Measurements from ENCODE around the gene TBATA. TPM values are rescaled to one million over a fixed set of nuclear protein-coding genes. Genes with fewer than 3 reads are reported as not detected.

Gene TBATA
- total RNA-seq, 5 donors from 2014 or later (not counting 1 experiment from before 2014, with no cell fraction given) = not detected

DNA sequence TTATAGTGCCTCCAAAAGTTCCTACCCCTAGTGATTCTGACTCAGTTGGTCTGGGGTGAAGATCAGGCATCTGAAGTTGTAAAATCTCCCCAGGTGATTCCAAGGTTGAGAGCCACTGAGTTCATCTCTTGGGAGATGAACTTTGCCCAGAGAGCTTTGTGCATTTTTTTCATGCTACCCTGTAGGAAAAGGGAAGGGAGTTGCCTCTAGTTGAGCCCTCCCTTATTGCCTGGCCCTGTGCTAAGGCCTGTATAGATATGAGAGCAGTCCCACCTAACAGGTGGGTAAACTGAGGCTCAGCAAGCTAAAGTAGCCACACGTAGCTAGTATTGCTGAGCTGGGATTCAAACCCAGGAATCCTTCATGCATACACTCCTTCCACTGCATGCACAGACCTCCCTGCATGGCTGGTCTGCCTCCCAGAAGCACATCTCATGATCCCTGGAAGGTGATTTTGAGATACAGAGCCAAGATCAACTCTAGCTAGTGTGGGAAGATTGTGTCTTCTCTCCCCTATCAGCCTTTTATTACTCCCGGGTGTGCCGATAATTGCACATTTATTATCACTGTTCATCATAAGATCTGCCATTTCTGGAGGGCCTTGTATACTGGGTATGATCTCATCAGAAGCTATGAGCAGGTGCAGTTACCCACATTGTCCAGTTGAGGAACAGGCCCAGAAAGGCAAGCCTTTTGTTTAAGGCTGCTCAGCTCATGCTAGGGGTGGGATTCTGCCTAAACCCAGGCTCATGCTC is 47.0 kb downstream of the TBATA start:
- Histone ChIP-seq H3K27me3 (replicated peaks in 1 of 2; ENCODE audit: control insufficient read depth in 2 of 2, extremely low read depth in 1 of 2, insufficient read depth in 2 of 2, low read length in 1 of 2) (peaks cover 0 to 2% of the 10 kb centered on the region in 2 experiments), H3K4me1 (ENCODE audit: control insufficient read depth in 1 of 2, extremely low read depth in 1 of 2, insufficient read depth in 2 of 2, low read length in 2 of 2) (peaks cover 0 to 2% of the 10 kb centered on the region in 2 experiments), H3K27ac (ENCODE audit: low read length) (no peak overlapping the region), H3K36me3 (ENCODE audit: control insufficient read depth in 2 of 2, extremely low read depth in 1 of 2, insufficient read depth in 1 of 2, low read length in 1 of 2) (no peaks in the 10 kb centered on the region), H3K4me3 (ENCODE audit: control insufficient read depth in 1 of 2, extremely low read depth in 1 of 2, low read length in 1 of 2) (no peak overlapping the region), H3K9me3 (no peaks in the 10 kb centered on the region)
- ChIA-PET CTCF (interaction anchor here in 1 of 2 donors (0.7 kb wide), 1 partner anchor 14 kb away, joined by 7 read pairs; no protein-coding TSS in a partner anchor), POLR2A (no interaction called here)
- no peak for DNase-seq
- no peaks in the 10 kb centered on the region for H3K9me3 Mint-ChIP-seq
- no peak overlapping the region for H3K27ac Mint-ChIP-seq
- H3K4me3 Mint-ChIP-seq = no peak overlapping the region
- ATAC-seq (replicated peaks in 1 of 4) = no peak
- H3K4me1 Mint-ChIP-seq = peaks cover 4 to 8% (median 8%) of the 10 kb centered on the region in 3 donors
- H3K36me3 Mint-ChIP-seq = no peaks in the 10 kb centered on the region
- no CpG with 5 or more reads among the region's 3 CpGs for WGBS (ENCODE audit: insufficient coverage)
- H3K27me3 Mint-ChIP-seq = no peaks in the 10 kb centered on the region

DNA sequence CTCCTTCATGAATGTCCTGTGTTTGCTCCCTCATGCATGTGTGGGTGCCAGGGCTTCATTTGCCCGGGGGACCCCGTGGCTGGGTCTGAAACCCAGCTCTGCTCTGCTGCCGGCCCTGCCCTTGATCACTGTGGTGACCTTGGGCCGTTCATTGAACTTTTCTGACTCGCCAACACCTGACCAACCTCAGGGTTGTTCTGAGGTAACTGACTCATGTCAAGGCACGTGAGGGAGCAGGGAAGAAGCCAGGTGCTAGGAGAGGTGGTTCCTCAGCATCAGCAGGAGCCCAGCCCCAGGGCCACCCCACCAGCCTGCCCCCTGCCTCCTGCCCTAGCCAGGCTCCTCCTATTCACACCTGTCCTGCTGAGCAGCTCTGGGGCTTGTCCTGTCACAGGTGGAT is 47.9 kb downstream of the TBATA start:
- ATAC-seq (replicated peaks in 1 of 4) (no peak), DNase-seq (no peak)
- H3K4me3 Mint-ChIP-seq = no peak overlapping the region
- H3K27me3 Mint-ChIP-seq = no peaks in the 10 kb centered on the region
- Histone ChIP-seq H3K27me3 (replicated peaks in 1 of 2; ENCODE audit: control insufficient read depth in 2 of 2, extremely low read depth in 1 of 2, insufficient read depth in 2 of 2, low read length in 1 of 2) (peaks cover 0 to 2% of the 10 kb centered on the region in 2 experiments), H3K36me3 (ENCODE audit: control insufficient read depth in 2 of 2, extremely low read depth in 1 of 2, insufficient read depth in 1 of 2, low read length in 1 of 2) (no peaks in the 10 kb centered on the region), H3K9me3 (no peaks in the 10 kb centered on the region), H3K4me3 (ENCODE audit: control insufficient read depth in 1 of 2, extremely low read depth in 1 of 2, low read length in 1 of 2) (no peak overlapping the region), H3K27ac (ENCODE audit: low read length) (no peak overlapping the region), H3K4me1 (ENCODE audit: control insufficient read depth in 1 of 2, extremely low read depth in 1 of 2, insufficient read depth in 2 of 2, low read length in 2 of 2) (no peaks in the 10 kb centered on the region)
- ChIA-PET POLR2A (no interaction called here), CTCF (no interaction called here)
- no peaks in the 10 kb centered on the region for H3K9me3 Mint-ChIP-seq
- no peak overlapping the region for H3K27ac Mint-ChIP-seq
- no peaks in the 10 kb centered on the region for H3K4me1 Mint-ChIP-seq
- WGBS (ENCODE audit: insufficient coverage) = 74% methylated on average over 5 of the region's 6 CpGs
- H3K36me3 Mint-ChIP-seq = no peaks in the 10 kb centered on the region

DNA sequence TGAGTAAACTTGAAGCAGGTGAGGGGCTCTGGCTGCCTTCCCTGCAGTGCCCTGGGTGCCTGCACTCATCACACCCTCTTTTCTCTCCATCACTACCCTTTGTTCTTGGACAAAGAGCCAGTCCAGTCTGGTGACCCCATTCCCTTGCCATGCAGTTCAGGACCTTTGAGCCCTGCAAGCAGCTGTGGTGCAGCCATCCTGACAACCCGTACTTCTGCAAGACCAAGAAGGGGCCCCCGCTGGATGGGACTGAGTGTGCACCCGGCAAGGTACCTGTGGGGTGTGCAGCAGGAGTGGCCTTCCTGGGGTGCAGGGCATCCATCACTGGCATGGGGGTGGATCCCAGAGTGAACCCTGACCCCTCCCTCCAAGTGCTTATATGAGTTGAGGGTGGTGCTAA is 48.7 kb downstream of the TBATA start:
- POLR2A ChIA-PET = no interaction called here
- no peak overlapping the region for H3K27ac Mint-ChIP-seq

DNA sequence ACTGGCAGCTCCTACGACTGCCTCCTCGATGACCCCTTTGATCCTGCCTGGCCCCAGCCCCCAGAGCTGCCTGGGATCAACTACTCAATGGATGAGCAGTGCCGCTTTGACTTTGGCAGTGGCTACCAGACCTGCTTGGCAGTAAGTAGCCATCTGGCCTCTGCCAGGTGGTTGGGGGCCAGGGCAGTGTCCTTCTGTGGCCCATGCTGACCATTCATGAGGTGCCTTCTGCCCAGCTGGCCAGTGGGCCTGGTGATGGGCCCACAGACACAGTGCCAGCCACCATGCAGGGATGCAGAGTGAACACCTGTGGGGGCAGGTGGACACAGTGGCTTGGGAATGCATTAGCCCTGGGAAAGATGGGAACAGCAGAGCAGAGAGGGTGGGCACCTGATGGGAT is 50.0 kb downstream of the TBATA start:
- no peak overlapping the region for H3K4me3 ChIP-seq (ENCODE audit: control insufficient read depth in 1 of 2, extremely low read depth in 1 of 2, low read length in 1 of 2)
- WGBS (ENCODE audit: insufficient coverage) = 75% methylated on average over 3 of the region's 3 CpGs
- Mint-ChIP-seq H3K27ac (no peak overlapping the region), H3K4me1 (no peaks in the 10 kb centered on the region), H3K9me3 (no peaks in the 10 kb centered on the region), H3K27me3 (no peaks in the 10 kb centered on the region), H3K4me3 (no peak overlapping the region), H3K36me3 (no peaks in the 10 kb centered on the region)
- POLR2A ChIA-PET = no interaction called here
- no peaks in the 10 kb centered on the region for H3K36me3 ChIP-seq (ENCODE audit: control insufficient read depth in 2 of 2, extremely low read depth in 1 of 2, insufficient read depth in 1 of 2, low read length in 1 of 2)
- ATAC-seq (replicated peaks in 1 of 4) = no peak
- H3K27ac ChIP-seq (ENCODE audit: low read length) = no peak overlapping the region
- H3K9me3 ChIP-seq = no peaks in the 10 kb centered on the region
- H3K4me1 ChIP-seq (ENCODE audit: control insufficient read depth in 1 of 2, extremely low read depth in 1 of 2, insufficient read depth in 2 of 2, low read length in 2 of 2) = no peaks in the 10 kb centered on the region
- peaks cover 0 to 2% of the 10 kb centered on the region in 2 experiments for H3K27me3 ChIP-seq (replicated peaks in 1 of 2; ENCODE audit: control insufficient read depth in 2 of 2, extremely low read depth in 1 of 2, insufficient read depth in 2 of 2, low read length in 1 of 2)
- no peak for DNase-seq
- CTCF ChIA-PET = no interaction called here

More for the DNA sequence above, 48.7 kb downstream of the TBATA start:
- Mint-ChIP-seq H3K4me3 (no peak overlapping the region), H3K4me1 (no peaks in the 10 kb centered on the region), H3K27me3 (no peaks in the 10 kb centered on the region), H3K9me3 (no peaks in the 10 kb centered on the region), H3K36me3 (no peaks in the 10 kb centered on the region)
- Histone ChIP-seq H3K27me3 (replicated peaks in 1 of 2; ENCODE audit: control insufficient read depth in 2 of 2, extremely low read depth in 1 of 2, insufficient read depth in 2 of 2, low read length in 1 of 2) (peaks cover 0 to 2% of the 10 kb centered on the region in 2 experiments), H3K4me1 (ENCODE audit: control insufficient read depth in 1 of 2, extremely low read depth in 1 of 2, insufficient read depth in 2 of 2, low read length in 2 of 2) (no peaks in the 10 kb centered on the region), H3K27ac (ENCODE audit: low read length) (no peak overlapping the region), H3K9me3 (no peaks in the 10 kb centered on the region), H3K36me3 (ENCODE audit: control insufficient read depth in 2 of 2, extremely low read depth in 1 of 2, insufficient read depth in 1 of 2, low read length in 1 of 2) (no peaks in the 10 kb centered on the region), H3K4me3 (ENCODE audit: control insufficient read depth in 1 of 2, extremely low read depth in 1 of 2, low read length in 1 of 2) (no peak overlapping the region)
- ATAC-seq (replicated peaks in 1 of 4) (no peak), DNase-seq (no peak)
- 94% methylated on average over 3 of the region's 3 CpGs for WGBS (ENCODE audit: insufficient coverage)
- CTCF ChIA-PET = no interaction called here

DNA sequence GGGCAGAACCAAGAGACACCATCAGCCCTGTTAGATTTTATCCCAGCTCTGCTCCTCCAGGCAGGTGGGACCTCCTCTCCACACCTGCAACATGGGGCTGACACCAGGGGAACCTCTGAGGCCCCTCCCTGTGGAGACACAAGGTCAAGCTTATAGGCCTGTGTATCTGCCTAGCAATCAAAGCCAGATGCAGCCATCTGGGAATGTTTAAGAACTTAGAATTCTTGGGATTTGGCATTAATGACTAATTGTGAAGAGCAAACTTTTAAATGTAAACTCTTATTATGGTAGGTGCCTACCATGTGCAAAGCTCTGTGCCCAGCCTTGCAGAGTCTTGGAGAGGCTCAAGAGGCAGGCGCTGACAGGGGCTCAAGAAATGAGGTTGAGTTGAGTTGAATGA is 52.1 kb downstream of the TBATA start:
- ChIA-PET POLR2A (interaction anchor here in 1 of 2 donors (0.7 kb wide), 1 partner anchor 69 kb away, joined by 3 read pairs; no protein-coding TSS in a partner anchor), CTCF (no interaction called here)
- Mint-ChIP-seq H3K27me3 (no peaks in the 10 kb centered on the region), H3K9me3 (no peaks in the 10 kb centered on the region), H3K27ac (no peak overlapping the region), H3K4me1 (no peaks in the 10 kb centered on the region), H3K4me3 (no peak overlapping the region), H3K36me3 (no peaks in the 10 kb centered on the region)
- H3K9me3 ChIP-seq = no peaks in the 10 kb centered on the region
- H3K4me1 ChIP-seq (ENCODE audit: control insufficient read depth in 1 of 2, extremely low read depth in 1 of 2, insufficient read depth in 2 of 2, low read length in 2 of 2) = no peaks in the 10 kb centered on the region
- H3K36me3 ChIP-seq (ENCODE audit: control insufficient read depth in 2 of 2, extremely low read depth in 1 of 2, insufficient read depth in 1 of 2, low read length in 1 of 2) = no peaks in the 10 kb centered on the region
- H3K4me3 ChIP-seq (ENCODE audit: control insufficient read depth in 1 of 2, extremely low read depth in 1 of 2, low read length in 1 of 2) = no peak overlapping the region
- 92% methylated on average over 1 of the region's 1 CpG for WGBS (ENCODE audit: insufficient coverage)
- no peak overlapping the region for H3K27ac ChIP-seq (ENCODE audit: low read length)
- H3K27me3 ChIP-seq (replicated peaks in 1 of 2; ENCODE audit: control insufficient read depth in 2 of 2, extremely low read depth in 1 of 2, insufficient read depth in 2 of 2, low read length in 1 of 2) = peaks cover 0 to 2% of the 10 kb centered on the region in 2 experiments
- ATAC-seq (replicated peaks in 1 of 4) (no peak), DNase-seq (no peak)

DNA sequence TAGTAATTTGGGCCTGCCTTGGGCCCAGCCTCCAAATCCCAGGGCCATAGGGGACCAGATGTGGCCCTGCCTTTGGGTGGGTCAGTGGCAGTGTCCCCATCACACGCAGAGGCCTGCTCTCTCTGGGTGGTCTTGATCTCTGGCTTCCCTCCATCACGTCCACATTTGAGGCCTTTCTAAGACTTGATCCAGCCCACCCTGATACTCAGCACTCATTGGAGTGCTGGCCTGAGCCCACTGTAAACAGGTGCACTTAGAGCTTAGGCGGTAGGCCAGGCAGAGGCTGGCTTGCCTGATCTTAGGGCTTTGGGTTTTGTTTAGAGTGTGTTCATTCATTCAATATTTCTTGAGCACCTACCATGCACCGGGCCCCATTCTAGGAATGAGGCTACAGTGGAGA is 52.6 kb downstream of the TBATA start:
- Mint-ChIP-seq H3K4me1 (no peaks in the 10 kb centered on the region), H3K4me3 (no peak overlapping the region), H3K27me3 (no peaks in the 10 kb centered on the region), H3K27ac (no peak overlapping the region), H3K36me3 (no peaks in the 10 kb centered on the region), H3K9me3 (no peaks in the 10 kb centered on the region)
- H3K27ac ChIP-seq (ENCODE audit: low read length) = no peak overlapping the region
- POLR2A ChIA-PET = interaction anchor here in 1 of 2 donors (0.7 kb wide), 1 partner anchor 69 kb away, joined by 3 read pairs; no protein-coding TSS in a partner anchor
- ATAC-seq (replicated peaks in 1 of 4) (no peak), DNase-seq (no peak)
- no peaks in the 10 kb centered on the region for H3K36me3 ChIP-seq (ENCODE audit: control insufficient read depth in 2 of 2, extremely low read depth in 1 of 2, insufficient read depth in 1 of 2, low read length in 1 of 2)
- WGBS (ENCODE audit: insufficient coverage) = 100% methylated on average over 1 of the region's 4 CpGs
- peaks cover 0 to 2% of the 10 kb centered on the region in 2 experiments for H3K27me3 ChIP-seq (replicated peaks in 1 of 2; ENCODE audit: control insufficient read depth in 2 of 2, extremely low read depth in 1 of 2, insufficient read depth in 2 of 2, low read length in 1 of 2)
- no peak overlapping the region for H3K4me3 ChIP-seq (ENCODE audit: control insufficient read depth in 1 of 2, extremely low read depth in 1 of 2, low read length in 1 of 2)
- CTCF ChIA-PET = no interaction called here
- no peaks in the 10 kb centered on the region for H3K9me3 ChIP-seq
- no peaks in the 10 kb centered on the region for H3K4me1 ChIP-seq (ENCODE audit: control insufficient read depth in 1 of 2, extremely low read depth in 1 of 2, insufficient read depth in 2 of 2, low read length in 2 of 2)

All from T-cell (primary cell).